ENCODE measurements around the gene ZNF212. TPM values are rescaled to one million over a fixed set of nuclear protein-coding genes. Genes with fewer than 3 reads are reported as not detected.
A peak's percentile ranks its signal among the peaks of the same experiment; 100 is the strongest.
"Not testable (repeated sequence)": the region's sequence is repeated elsewhere in the genome, so short reads cannot be mapped to it uniquely, and the experiment has no call there.

Gene ZNF212
- polyA plus RNA-seq, 1 donor: 14.0 TPM

DNA sequence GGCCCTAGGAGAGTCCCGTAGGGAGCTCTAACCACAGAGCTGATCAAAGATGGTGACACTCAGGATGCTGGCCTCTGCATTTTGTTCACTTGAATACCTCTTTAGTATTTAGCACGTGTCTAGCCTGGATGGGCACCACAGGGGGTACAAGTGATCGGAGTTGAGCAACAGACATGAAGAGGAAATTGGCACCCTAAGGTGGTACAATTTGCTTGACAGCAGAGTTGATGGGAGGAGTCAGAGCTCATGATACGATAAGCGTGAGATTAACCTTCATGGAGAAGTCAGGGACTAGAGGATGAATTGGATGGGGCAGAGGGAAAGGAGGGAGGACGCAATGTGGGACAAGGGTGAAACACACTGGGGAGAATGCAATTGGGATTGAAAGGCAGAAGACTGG, 9.9 kb upstream of the ZNF212 start:
- H3K4me3 ChIP-seq (ENCODE audit: low read length): no peak overlapping the region
- peaks cover 7% of the 10 kb centered on the region for H3K9me3 ChIP-seq (ENCODE audit: control insufficient read depth, low read depth, low read length)
- WGBS (ENCODE audit: insufficient coverage, low lambda C conversion rate): 93% methylated on average over 3 of the region's 6 CpGs
- H3K4me1 ChIP-seq (ENCODE audit: control insufficient read depth, insufficient read depth, low read length): no peaks in the 10 kb centered on the region
- peaks cover 15% of the 10 kb centered on the region for H3K36me3 ChIP-seq (ENCODE audit: control insufficient read depth, insufficient read depth, low read length)
- H3K27me3 ChIP-seq (ENCODE audit: control insufficient read depth, insufficient read depth, low read length): no peaks in the 10 kb centered on the region
- no peak overlapping the region for H3K27ac ChIP-seq (ENCODE audit: low read length)
- DNase-seq: no peak

- Histone ChIP-seq H3K4me1 (ENCODE audit: control insufficient read depth, insufficient read depth, low read length) (no peaks in the 10 kb centered on the region), H3K9me3 (ENCODE audit: control insufficient read depth, low read depth, low read length) (no peaks in the 10 kb centered on the region), H3K4me3 (ENCODE audit: low read length) (no peak overlapping the region), H3K27me3 (ENCODE audit: control insufficient read depth, insufficient read depth, low read length) (no peaks in the 10 kb centered on the region), H3K27ac (ENCODE audit: low read length) (no peak overlapping the region), H3K36me3 (ENCODE audit: control insufficient read depth, insufficient read depth, low read length) (no peaks in the 10 kb centered on the region)
- DNase-seq: no peak
- WGBS (ENCODE audit: insufficient coverage, low lambda C conversion rate): 85% methylated on average over 2 of the region's 2 CpGs
Observed at GRCh38 chr7:149232362-149232761, 7.1 kb upstream of the ZNF212 start.

GRCh38 chr7:149233655-149234204, 5.7 kb upstream of the ZNF212 start:
- H3K9me3 ChIP-seq (ENCODE audit: control insufficient read depth, low read depth, low read length); H3K27me3 ChIP-seq (ENCODE audit: control insufficient read depth, insufficient read depth, low read length); H3K36me3 ChIP-seq (ENCODE audit: control insufficient read depth, insufficient read depth, low read length); DNase-seq; H3K27ac ChIP-seq (ENCODE audit: low read length); H3K4me1 ChIP-seq (ENCODE audit: control insufficient read depth, insufficient read depth, low read length); H3K4me3 ChIP-seq (ENCODE audit: low read length): not testable (repeated sequence)
- no CpG with 5 or more reads among the region's 7 CpGs for WGBS (ENCODE audit: insufficient coverage, low lambda C conversion rate)

DNA sequence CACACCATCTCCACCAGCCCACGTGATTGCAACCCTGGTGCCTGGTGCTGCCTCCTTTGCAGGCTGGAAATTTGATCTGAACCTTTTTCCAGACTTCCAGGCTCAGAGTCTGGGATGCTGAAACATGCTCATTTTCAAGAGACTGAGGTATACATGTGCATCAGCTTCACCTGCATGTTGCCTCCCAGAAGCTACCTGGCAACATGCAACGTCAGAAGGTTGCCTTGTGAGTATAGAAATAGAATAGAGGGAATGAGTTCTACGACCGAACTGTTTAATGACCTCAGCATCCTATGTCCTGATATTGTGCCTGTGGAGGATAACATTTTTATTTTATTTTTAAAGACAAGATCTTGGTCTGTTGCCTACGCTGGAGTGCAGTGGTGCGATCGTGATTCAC, 1.9 kb upstream of the ZNF212 start:
- Histone ChIP-seq H3K36me3 (ENCODE audit: control insufficient read depth, insufficient read depth, low read length) (no peaks in the 10 kb centered on the region), H3K27me3 (ENCODE audit: control insufficient read depth, insufficient read depth, low read length) (no peaks in the 10 kb centered on the region), H3K9me3 (ENCODE audit: control insufficient read depth, low read depth, low read length) (no peaks in the 10 kb centered on the region), H3K27ac (ENCODE audit: low read length) (no peak overlapping the region), H3K4me3 (ENCODE audit: low read length) (no peak overlapping the region), H3K4me1 (ENCODE audit: control insufficient read depth, insufficient read depth, low read length) (peaks cover 15% of the 10 kb centered on the region)
- no CpG with 5 or more reads among the region's 7 CpGs for WGBS (ENCODE audit: insufficient coverage, low lambda C conversion rate)
- DNase-seq: no peak

DNA sequence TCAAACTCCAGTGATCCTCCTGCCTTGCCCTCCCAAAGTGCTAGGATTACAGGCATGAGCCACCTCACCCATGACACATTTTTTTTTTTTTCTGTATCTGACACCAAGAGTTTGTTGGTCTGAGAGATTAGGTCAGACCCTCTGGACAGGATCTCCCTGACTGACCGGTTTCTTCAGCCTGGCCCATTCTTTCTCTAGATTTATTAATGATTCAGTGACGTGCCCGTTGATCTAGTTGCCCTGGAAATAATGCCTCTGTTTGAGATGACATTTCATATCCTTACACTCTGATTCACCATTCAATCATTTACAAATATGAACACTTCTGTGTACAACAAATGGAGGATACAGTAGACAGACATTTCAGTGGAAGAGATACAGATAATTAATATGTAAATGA, 1.4 kb upstream of the ZNF212 start:
- Histone ChIP-seq H3K27me3 (ENCODE audit: control insufficient read depth, insufficient read depth, low read length) (no peaks in the 10 kb centered on the region), H3K36me3 (ENCODE audit: control insufficient read depth, insufficient read depth, low read length) (no peaks in the 10 kb centered on the region), H3K4me3 (ENCODE audit: low read length) (no peak overlapping the region), H3K27ac (ENCODE audit: low read length) (no peak overlapping the region), H3K9me3 (ENCODE audit: control insufficient read depth, low read depth, low read length) (no peaks in the 10 kb centered on the region), H3K4me1 (ENCODE audit: control insufficient read depth, insufficient read depth, low read length) (peaks cover 15% of the 10 kb centered on the region)
- no CpG with 5 or more reads among the region's 3 CpGs for WGBS (ENCODE audit: insufficient coverage, low lambda C conversion rate)
- no peak for DNase-seq

DNA sequence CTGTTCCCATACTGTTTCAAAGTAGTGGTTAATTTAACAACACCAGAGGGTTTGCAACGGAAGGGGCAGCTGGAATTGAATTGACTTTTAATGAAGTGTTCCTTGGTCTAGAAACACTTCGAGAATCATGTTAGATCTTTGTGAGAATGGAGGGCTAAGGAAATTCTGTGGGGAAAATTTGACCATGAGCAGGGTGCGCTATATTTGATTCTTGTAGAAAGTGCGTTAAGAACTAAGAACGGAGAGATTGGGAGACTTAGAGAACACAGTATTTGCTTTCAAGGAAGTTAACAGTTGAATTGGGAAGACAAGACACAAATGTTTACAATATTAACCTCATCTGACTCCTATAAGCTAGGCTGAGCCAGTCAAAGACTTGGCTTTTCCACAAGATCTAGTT, 1.2 kb downstream of the ZNF212 start:
- Histone ChIP-seq H3K27ac (ENCODE audit: low read length) (no peak overlapping the region), H3K4me3 (ENCODE audit: low read length) (peak overlapping the region; percentile 97), H3K27me3 (ENCODE audit: control insufficient read depth, insufficient read depth, low read length) (no peaks in the 10 kb centered on the region), H3K36me3 (ENCODE audit: control insufficient read depth, insufficient read depth, low read length) (no peaks in the 10 kb centered on the region), H3K4me1 (ENCODE audit: control insufficient read depth, insufficient read depth, low read length) (peaks cover 15% of the 10 kb centered on the region), H3K9me3 (ENCODE audit: control insufficient read depth, low read depth, low read length) (no peaks in the 10 kb centered on the region)
- WGBS (ENCODE audit: insufficient coverage, low lambda C conversion rate): 88% methylated on average over 4 of the region's 5 CpGs
- DNase-seq: no peak

DNA sequence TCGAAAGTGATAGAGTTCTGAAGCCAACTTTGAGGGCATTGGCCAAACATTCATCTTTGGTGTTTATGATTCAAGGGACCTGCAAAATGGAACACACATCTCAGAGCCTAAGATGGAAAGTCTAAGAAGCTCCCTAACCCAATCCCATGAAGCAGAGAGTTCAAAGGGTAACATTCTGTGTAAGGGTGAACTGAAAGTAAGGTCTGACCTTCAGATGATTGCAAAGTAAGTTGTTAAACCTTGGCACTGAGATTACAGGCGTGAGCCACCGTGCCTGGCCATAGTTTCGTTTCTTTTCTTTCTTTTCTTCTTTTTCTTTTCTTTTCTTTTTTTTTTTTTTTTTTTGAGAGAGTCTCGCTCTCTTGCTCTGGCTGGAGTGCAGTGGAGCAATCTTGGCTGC, 2.2 kb downstream of the ZNF212 start:
- no peaks in the 10 kb centered on the region for H3K27me3 ChIP-seq (ENCODE audit: control insufficient read depth, insufficient read depth, low read length)
- peaks cover 15% of the 10 kb centered on the region for H3K4me1 ChIP-seq (ENCODE audit: control insufficient read depth, insufficient read depth, low read length)
- H3K27ac ChIP-seq (ENCODE audit: low read length): peak overlapping the region; percentile 69
- no peaks in the 10 kb centered on the region for H3K36me3 ChIP-seq (ENCODE audit: control insufficient read depth, insufficient read depth, low read length)
- peak overlapping the region; percentile 23 for H3K4me3 ChIP-seq (ENCODE audit: low read length)
- WGBS (ENCODE audit: insufficient coverage, low lambda C conversion rate): 48% methylated on average over 3 of the region's 5 CpGs
- peak; percentile 26 to 63 for DNase-seq
- no peaks in the 10 kb centered on the region for H3K9me3 ChIP-seq (ENCODE audit: control insufficient read depth, low read depth, low read length)

GRCh38 chr7:149245244-149245643, 5.8 kb downstream of the ZNF212 start:
- H3K4me3 ChIP-seq (ENCODE audit: low read length): no peak overlapping the region
- DNase-seq: no peak
- no peak overlapping the region for H3K27ac ChIP-seq (ENCODE audit: low read length)
- no CpG with 5 or more reads among the region's 5 CpGs for WGBS (ENCODE audit: insufficient coverage, low lambda C conversion rate)
- H3K9me3 ChIP-seq (ENCODE audit: control insufficient read depth, low read depth, low read length): no peaks in the 10 kb centered on the region
- no peaks in the 10 kb centered on the region for H3K27me3 ChIP-seq (ENCODE audit: control insufficient read depth, insufficient read depth, low read length)
- H3K36me3 ChIP-seq (ENCODE audit: control insufficient read depth, insufficient read depth, low read length): peaks cover under 1% of the 10 kb centered on the region
- H3K4me1 ChIP-seq (ENCODE audit: control insufficient read depth, insufficient read depth, low read length): peaks cover 15% of the 10 kb centered on the region

DNA sequence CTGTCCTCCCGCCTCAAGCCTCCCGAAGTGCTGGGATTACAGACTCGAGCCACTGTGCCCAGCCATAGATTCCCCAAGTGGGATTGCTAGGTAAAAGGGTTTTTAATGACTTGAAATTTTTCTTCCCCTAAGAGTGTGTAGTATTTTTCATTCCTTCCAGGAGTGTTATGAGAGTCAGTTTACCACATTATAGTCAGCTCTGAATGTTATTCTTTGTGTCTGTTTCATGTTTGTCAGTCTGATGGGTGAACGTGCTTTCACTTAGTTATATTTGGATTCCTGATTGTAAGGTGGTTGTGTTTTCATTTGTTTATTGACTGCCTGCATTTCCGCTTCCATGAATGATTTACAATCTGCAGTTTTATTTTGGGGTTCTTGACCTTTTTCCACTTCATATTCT, 6.3 kb downstream of the ZNF212 start:
- Histone ChIP-seq H3K27me3 (ENCODE audit: control insufficient read depth, insufficient read depth, low read length) (no peaks in the 10 kb centered on the region), H3K36me3 (ENCODE audit: control insufficient read depth, insufficient read depth, low read length) (peaks cover 5% of the 10 kb centered on the region), H3K9me3 (ENCODE audit: control insufficient read depth, low read depth, low read length) (no peaks in the 10 kb centered on the region), H3K27ac (ENCODE audit: low read length) (no peak overlapping the region), H3K4me1 (ENCODE audit: control insufficient read depth, insufficient read depth, low read length) (peaks cover 11% of the 10 kb centered on the region), H3K4me3 (ENCODE audit: low read length) (no peak overlapping the region)
- WGBS (ENCODE audit: insufficient coverage, low lambda C conversion rate): 82% methylated on average over 2 of the region's 5 CpGs
- DNase-seq: no peak

DNA sequence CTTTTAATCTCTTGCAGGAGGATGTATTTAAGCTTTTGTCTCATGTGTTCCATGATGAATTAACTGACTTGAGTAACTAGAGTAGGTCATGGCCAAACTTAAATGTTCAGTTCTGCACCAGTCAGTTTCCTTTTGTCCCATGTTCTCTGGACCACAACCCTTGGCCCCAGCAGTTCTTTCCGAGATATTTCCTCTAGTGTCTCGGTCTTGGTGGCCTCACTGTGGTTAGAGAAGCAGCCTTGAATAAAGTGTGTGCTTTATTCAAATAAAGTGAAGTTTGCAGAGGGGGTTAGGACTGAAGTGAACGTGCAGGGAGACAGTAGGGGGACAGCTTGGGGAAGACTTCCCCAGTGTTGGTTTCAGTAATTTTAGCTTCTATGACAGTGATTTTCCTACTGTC, 9.3 kb downstream of the ZNF212 start:
- Histone ChIP-seq H3K4me3 (ENCODE audit: low read length) (no peak overlapping the region), H3K27ac (ENCODE audit: low read length) (no peak overlapping the region), H3K27me3 (ENCODE audit: control insufficient read depth, insufficient read depth, low read length) (no peaks in the 10 kb centered on the region), H3K4me1 (ENCODE audit: control insufficient read depth, insufficient read depth, low read length) (no peaks in the 10 kb centered on the region), H3K36me3 (ENCODE audit: control insufficient read depth, insufficient read depth, low read length) (peaks cover 29% of the 10 kb centered on the region), H3K9me3 (ENCODE audit: control insufficient read depth, low read depth, low read length) (no peaks in the 10 kb centered on the region)
- DNase-seq: no peak
- WGBS (ENCODE audit: insufficient coverage, low lambda C conversion rate): no CpG with 5 or more reads among the region's 3 CpGs

GRCh38 chr7:149250151-149250550, 10.7 kb downstream of the ZNF212 start:
- H3K27me3 ChIP-seq (ENCODE audit: control insufficient read depth, insufficient read depth, low read length); H3K4me3 ChIP-seq (ENCODE audit: low read length); H3K27ac ChIP-seq (ENCODE audit: low read length); H3K9me3 ChIP-seq (ENCODE audit: control insufficient read depth, low read depth, low read length); DNase-seq; H3K4me1 ChIP-seq (ENCODE audit: control insufficient read depth, insufficient read depth, low read length): not testable (repeated sequence)
- H3K36me3 ChIP-seq (ENCODE audit: control insufficient read depth, insufficient read depth, low read length): peaks cover 42% of the 10 kb centered on the region
- WGBS (ENCODE audit: insufficient coverage, low lambda C conversion rate): no CpG with 5 or more reads among the region's 18 CpGs

All from large intestine (tissue), 3 donors.